ENCODE data around the gene RAD54L2. TPM values are rescaled to one million over a fixed set of nuclear protein-coding genes. Genes with fewer than 3 reads are reported as not detected.

The RAD54L2 gene
- total and polyA plus RNA-seq, 2 donors from 2014 or later, result 3.3 to 29.5 TPM

- Histone ChIP-seq H3K4me3 (ENCODE audit: low read length in 3 of 3) (no peak overlapping the region), H3K9me3 (ENCODE audit: control insufficient read depth in 2 of 3, insufficient read depth in 1 of 3, low read length in 3 of 3) (no peaks in the 10 kb centered on the region), H3K36me3 (ENCODE audit: control insufficient read depth in 2 of 3, insufficient read depth in 3 of 3, low read length in 3 of 3) (no peaks in the 10 kb centered on the region), H3K9ac (ENCODE audit: low read length in 3 of 3) (no peak overlapping the region), H3K27me3 (ENCODE audit: control insufficient read depth, insufficient read depth, low read length) (no peaks in the 10 kb centered on the region), H3K4me1 (ENCODE audit: control insufficient read depth in 2 of 3, insufficient read depth in 2 of 3, low read depth in 1 of 3, low read length in 3 of 3) (peaks cover 0 to 9% (median 6%) of the 10 kb centered on the region in 3 donors), H3K27ac (ENCODE audit: low read depth in 2 of 2, low read length in 2 of 2) (no peak overlapping the region)
- no peak for TF ChIP-seq CTCF (IDR thresholded peaks at IDR 0.05; ENCODE audit: borderline replicate concordance, extremely low read depth, insufficient read depth)
- no peak for FAIRE-seq
- DNase-seq, result no peak
- intact Hi-C loops (cut with DNase I), result no loop called here
These were observed 29.5 kb downstream of the RAD54L2 start for GRCh38 chr3:51568036-51568435.

DNA sequence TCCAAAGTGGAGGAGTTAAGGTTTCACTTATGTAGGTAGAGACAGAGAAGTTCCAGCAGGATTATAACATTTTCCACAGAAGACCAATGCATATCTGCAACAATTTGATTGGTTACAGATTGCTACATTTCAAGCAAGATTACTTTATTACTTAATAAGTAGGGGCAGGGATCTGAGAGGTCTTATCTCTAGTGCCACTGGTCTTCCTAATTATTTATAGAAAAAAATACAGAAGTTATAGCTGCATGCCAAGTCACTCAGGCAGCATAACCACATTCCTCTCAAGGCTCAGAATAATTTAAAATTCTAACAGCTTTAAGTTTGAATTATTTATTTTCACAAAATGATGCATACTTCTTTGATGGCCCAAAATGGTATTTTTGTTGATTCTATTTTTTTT is 30.5 kb downstream of the RAD54L2 start:
- no peak overlapping the region for H3K27ac ChIP-seq (ENCODE audit: low read depth in 2 of 2, low read length in 2 of 2)
- no peak overlapping the region for H3K4me3 ChIP-seq (ENCODE audit: low read length in 3 of 3)
- no peak for FAIRE-seq
- no peaks in the 10 kb centered on the region for H3K36me3 ChIP-seq (ENCODE audit: control insufficient read depth in 2 of 3, insufficient read depth in 3 of 3, low read length in 3 of 3)
- H3K4me1 ChIP-seq (ENCODE audit: control insufficient read depth in 2 of 3, insufficient read depth in 2 of 3, low read depth in 1 of 3, low read length in 3 of 3), result peaks cover 0 to 9% (median 6%) of the 10 kb centered on the region in 3 donors
- no peak for TF ChIP-seq CTCF (IDR thresholded peaks at IDR 0.05; ENCODE audit: borderline replicate concordance, extremely low read depth, insufficient read depth)
- no peak for DNase-seq
- intact Hi-C loops (cut with DNase I), result no loop called here
- H3K9me3 ChIP-seq (ENCODE audit: control insufficient read depth in 2 of 3, insufficient read depth in 1 of 3, low read length in 3 of 3), result no peaks in the 10 kb centered on the region
- no peak overlapping the region for H3K9ac ChIP-seq (ENCODE audit: low read length in 3 of 3)
- H3K27me3 ChIP-seq (ENCODE audit: control insufficient read depth, insufficient read depth, low read length), result no peaks in the 10 kb centered on the region

GRCh38 chr3:51578238-51578637 is 39.7 kb downstream of the RAD54L2 start:
- Histone ChIP-seq H3K27me3 (ENCODE audit: control insufficient read depth, insufficient read depth, low read length) (no peaks in the 10 kb centered on the region), H3K4me1 (ENCODE audit: control insufficient read depth in 2 of 3, insufficient read depth in 2 of 3, low read depth in 1 of 3, low read length in 3 of 3) (no peaks in the 10 kb centered on the region), H3K27ac (ENCODE audit: low read depth in 2 of 2, low read length in 2 of 2) (no peak overlapping the region), H3K36me3 (ENCODE audit: control insufficient read depth in 2 of 3, insufficient read depth in 3 of 3, low read length in 3 of 3) (no peaks in the 10 kb centered on the region), H3K4me3 (ENCODE audit: low read length in 3 of 3) (no peak overlapping the region), H3K9me3 (ENCODE audit: control insufficient read depth in 2 of 3, insufficient read depth in 1 of 3, low read length in 3 of 3) (no peaks in the 10 kb centered on the region), H3K9ac (ENCODE audit: low read length in 3 of 3) (no peak overlapping the region)
- TF ChIP-seq CTCF (IDR thresholded peaks at IDR 0.05; ENCODE audit: borderline replicate concordance, extremely low read depth, insufficient read depth), result no peak
- intact Hi-C loops (cut with DNase I), result no loop called here
- DNase-seq, result no peak
- no peak for FAIRE-seq

- intact Hi-C loops (cut with DNase I), result no loop called here
- Histone ChIP-seq H3K9me3 (ENCODE audit: control insufficient read depth in 2 of 3, insufficient read depth in 1 of 3, low read length in 3 of 3) (no peaks in the 10 kb centered on the region), H3K36me3 (ENCODE audit: control insufficient read depth in 2 of 3, insufficient read depth in 3 of 3, low read length in 3 of 3) (no peaks in the 10 kb centered on the region), H3K9ac (ENCODE audit: low read length in 3 of 3) (no peak overlapping the region), H3K4me3 (ENCODE audit: low read length in 3 of 3) (no peak overlapping the region), H3K27me3 (ENCODE audit: control insufficient read depth, insufficient read depth, low read length) (no peaks in the 10 kb centered on the region), H3K27ac (ENCODE audit: low read depth in 2 of 2, low read length in 2 of 2) (no peak overlapping the region), H3K4me1 (ENCODE audit: control insufficient read depth in 2 of 3, insufficient read depth in 2 of 3, low read depth in 1 of 3, low read length in 3 of 3) (no peaks in the 10 kb centered on the region)
- no peak for TF ChIP-seq CTCF (IDR thresholded peaks at IDR 0.05; ENCODE audit: borderline replicate concordance, extremely low read depth, insufficient read depth)
- FAIRE-seq, result no peak
- no peak for DNase-seq
These were observed 41.9 kb downstream of the RAD54L2 start for GRCh38 chr3:51580418-51580817.
